Natural killer cell treated with Interleukin-12 subunit alpha and Interleukin-12 subunit beta and Interleukin-15 and Interleukin-18, amount 100 ng/mL, for 72 hours (primary cell): Measurements from ENCODE around the gene ADAMTS14. TPM values are rescaled to one million over a fixed set of nuclear protein-coding genes. Genes with fewer than 3 reads are reported as not detected.
A peak's percentile ranks its signal among the peaks of the same experiment; 100 is the strongest.

ENCODE experiments used
- ATAC-seq, 2 donors: fragments of 150-1000 bp; cut with Tn5 transposase in 1 of 2; sonication (Bioruptor Pico), chemical (Tn5 transposase) in 1 of 2; 2 replicates each; pipeline ENCODE4 v1.10.0; 2021
- DNase-seq: peaks from one replicate; pipeline ENCODE4 v3.0.0; 2022; ENCODE audit warnings: low spot score
- H3K27ac Mint-ChIP-seq, 2 donors: 1 replicate in 1 of 2; 2 replicates in 1 of 2; pipeline ENCODE4 v1.8.0; 2022; ENCODE audit warnings: mixed read lengths in 2 of 2, mild to moderate bottlenecking in 1 of 2, moderate library complexity in 1 of 2
- H3K27me3 Mint-ChIP-seq, 2 donors: 1 replicate in 1 of 2; 2 replicates in 1 of 2; pipeline ENCODE4 v1.8.0; 2022; ENCODE audit warnings: mixed read lengths in 2 of 2
- H3K36me3 Mint-ChIP-seq: one replicate; pipeline ENCODE4 v1.8.0; 2022; ENCODE audit warnings: mixed read lengths
- H3K4me1 Mint-ChIP-seq, 2 donors: 1 replicate in 1 of 2; 2 replicates in 1 of 2; pipeline ENCODE4 v1.8.0; 2022; ENCODE audit warnings: low read depth in 2 of 2, mixed read lengths in 2 of 2, mild to moderate bottlenecking in 1 of 2
- H3K4me3 Mint-ChIP-seq: one replicate; pipeline ENCODE4 v1.8.0; 2022; ENCODE audit warnings: mixed read lengths
- H3K9me3 Mint-ChIP-seq: 2 replicates; pipeline ENCODE4 v1.8.0; 2022; ENCODE audit warnings: mixed read lengths
- total RNA-seq, 2 donors: library from RNA; stranded (reverse); gene quantifications; one replicate each; pipeline ENCODE4 v1.2.3, GENCODE V29; 2022

The ADAMTS14 gene
- total RNA-seq, 2 donors from 2014 or later = 0.07 to 0.61 TPM

DNA sequence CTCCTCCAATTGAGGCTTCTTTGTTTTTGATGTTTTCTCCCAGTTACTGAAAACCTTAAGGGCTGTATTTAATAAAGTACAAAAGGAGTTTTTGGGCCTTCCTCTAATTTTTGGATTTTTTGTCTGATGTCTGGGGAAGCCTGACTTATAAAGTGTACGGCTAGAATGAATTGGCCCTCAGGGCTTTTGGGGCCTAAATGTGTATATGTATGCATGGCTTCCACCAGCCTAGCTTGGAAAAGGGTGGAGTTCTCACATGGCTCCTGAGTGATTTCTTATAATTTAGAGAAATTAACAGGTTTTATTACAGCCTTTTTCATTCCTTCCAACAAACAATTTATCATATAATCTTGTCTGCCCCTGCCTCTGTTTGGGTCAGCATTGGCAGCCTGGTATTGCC lies 123.3 kb downstream of the ADAMTS14 start:
- Mint-ChIP-seq H3K36me3 (no peaks in the 10 kb centered on the region), H3K9me3 (peaks cover 3% of the 10 kb centered on the region), H3K4me3 (no peak overlapping the region), H3K27ac (no peak overlapping the region), H3K27me3 (peaks cover 0 to 10% of the 10 kb centered on the region in 2 donors), H3K4me1 (peaks cover 30 to 35% of the 10 kb centered on the region in 2 donors)
- DNase-seq = no peak
- no peak for ATAC-seq

DNA sequence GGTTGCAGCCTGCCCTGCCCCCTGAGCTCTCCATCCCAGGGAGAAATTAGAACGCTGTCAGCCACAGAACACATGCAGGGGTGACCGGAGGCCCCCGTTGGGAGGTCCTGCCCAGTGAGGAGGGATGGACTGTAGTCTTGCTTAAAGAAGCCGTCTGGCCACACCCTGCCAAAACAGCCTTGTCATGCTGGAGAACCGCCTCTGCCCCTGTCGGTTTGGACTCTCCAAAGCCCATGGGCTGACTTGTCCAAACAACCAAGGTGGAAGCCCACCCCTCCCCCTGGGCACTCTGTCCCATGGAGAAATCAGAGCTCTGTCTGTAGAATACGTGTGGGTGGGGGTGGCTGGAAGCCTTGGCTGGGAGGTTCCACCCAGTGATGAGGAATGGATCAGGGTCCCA lies 125.5 kb downstream of the ADAMTS14 start:
- H3K27ac Mint-ChIP-seq = peak overlapping the region in 1 of 2 donors; percentile 50
- H3K36me3 Mint-ChIP-seq = no peaks in the 10 kb centered on the region
- no peak for ATAC-seq
- peaks cover 3% of the 10 kb centered on the region for H3K9me3 Mint-ChIP-seq
- no peak overlapping the region for H3K4me3 Mint-ChIP-seq
- peaks cover 0 to 19% of the 10 kb centered on the region in 2 donors for H3K27me3 Mint-ChIP-seq
- DNase-seq = no peak
- H3K4me1 Mint-ChIP-seq = peaks cover 11 to 15% of the 10 kb centered on the region in 2 donors

DNA sequence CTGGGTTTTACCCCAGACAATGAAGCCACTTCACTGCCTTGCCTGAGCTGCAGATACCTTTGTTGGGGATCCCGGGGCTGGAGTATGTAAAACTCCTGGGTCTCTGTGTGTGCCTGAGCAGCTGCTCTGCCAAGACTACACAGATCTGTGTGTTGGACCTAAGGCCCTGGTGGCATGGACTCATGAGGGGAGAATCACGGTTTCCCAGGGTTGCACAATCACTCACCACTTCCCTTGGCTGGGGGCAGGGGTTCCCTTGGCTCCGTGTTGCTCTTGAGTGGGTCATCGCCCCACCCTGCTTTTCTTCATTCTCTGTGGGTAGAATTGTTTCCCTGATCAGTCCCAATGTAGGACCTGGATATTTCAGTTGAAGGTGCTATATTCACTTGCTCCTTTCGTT lies 126.8 kb downstream of the ADAMTS14 start:
- ATAC-seq (peak; percentile 62 to 81), DNase-seq (no peak)
- Mint-ChIP-seq H3K36me3 (no peaks in the 10 kb centered on the region), H3K27ac (peak overlapping the region; percentile 2 to 50), H3K9me3 (peaks cover 3% of the 10 kb centered on the region), H3K4me1 (peaks cover 11 to 14% of the 10 kb centered on the region in 2 donors), H3K4me3 (no peak overlapping the region), H3K27me3 (peaks cover 0 to 19% of the 10 kb centered on the region in 2 donors)

DNA sequence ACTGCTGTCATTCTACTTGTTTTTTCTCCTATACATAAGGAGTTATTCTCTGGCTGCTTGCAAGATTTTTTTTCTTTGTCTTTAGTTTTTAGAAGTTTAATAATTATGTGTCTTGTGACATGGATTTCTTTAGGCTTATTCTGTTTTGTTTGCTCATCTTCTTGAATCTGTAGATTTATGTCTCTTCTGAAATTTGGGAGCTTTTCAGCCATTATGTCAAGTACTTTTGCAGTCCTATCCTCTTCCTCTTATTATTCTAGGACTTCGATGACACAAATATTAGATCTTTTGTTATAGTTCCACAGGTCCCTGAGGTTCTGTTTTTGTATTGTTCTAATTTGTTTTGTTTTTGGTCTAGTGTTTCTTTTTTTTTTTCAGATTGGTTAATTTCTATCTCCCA lies 129.5 kb downstream of the ADAMTS14 start:
- Mint-ChIP-seq H3K36me3 (no peaks in the 10 kb centered on the region), H3K9me3 (no peaks in the 10 kb centered on the region), H3K4me3 (no peak overlapping the region), H3K4me1 (peaks cover 10 to 11% of the 10 kb centered on the region in 2 donors), H3K27ac (no peak overlapping the region), H3K27me3 (peaks cover 0 to 19% of the 10 kb centered on the region in 2 donors)
- ATAC-seq (no peak), DNase-seq (no peak)

DNA sequence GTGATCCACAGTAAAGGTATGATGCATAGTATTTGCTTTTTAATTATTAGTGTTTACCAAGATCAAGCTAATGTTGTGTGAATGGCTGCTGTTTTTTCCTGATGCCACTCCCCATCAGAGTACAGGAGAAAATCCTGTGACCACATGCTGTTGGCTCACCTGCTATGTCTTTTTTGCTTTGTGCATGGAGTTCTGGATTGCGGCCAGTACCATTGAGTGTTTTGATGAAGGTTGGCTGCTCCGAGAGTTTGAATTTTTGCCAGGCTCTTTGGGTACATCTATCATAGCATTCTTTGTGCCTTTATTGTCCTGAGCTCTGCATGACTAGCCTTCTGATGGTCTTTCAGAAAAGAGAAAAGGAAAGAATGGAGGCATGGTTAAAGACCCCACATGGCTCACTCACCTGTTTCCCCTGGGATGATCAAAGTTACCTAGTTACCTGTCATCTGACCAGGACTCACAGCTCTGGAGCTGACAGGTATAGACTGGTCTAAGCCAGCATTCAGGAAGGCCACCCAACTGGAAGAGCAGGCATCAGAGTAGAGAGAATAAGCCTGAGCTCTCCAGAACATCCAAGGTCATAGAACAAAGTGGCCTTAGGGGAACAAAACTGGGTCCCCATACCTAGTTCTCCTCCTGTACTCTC lies 131.6 kb downstream of the ADAMTS14 start:
- H3K27ac Mint-ChIP-seq = no peak overlapping the region
- H3K27me3 Mint-ChIP-seq = peaks cover 0 to 19% of the 10 kb centered on the region in 2 donors
- ATAC-seq = no peak
- H3K4me1 Mint-ChIP-seq = peaks cover 7 to 9% of the 10 kb centered on the region in 2 donors
- H3K4me3 Mint-ChIP-seq = no peak overlapping the region
- no peaks in the 10 kb centered on the region for H3K9me3 Mint-ChIP-seq
- no peaks in the 10 kb centered on the region for H3K36me3 Mint-ChIP-seq
- no peak for DNase-seq

DNA sequence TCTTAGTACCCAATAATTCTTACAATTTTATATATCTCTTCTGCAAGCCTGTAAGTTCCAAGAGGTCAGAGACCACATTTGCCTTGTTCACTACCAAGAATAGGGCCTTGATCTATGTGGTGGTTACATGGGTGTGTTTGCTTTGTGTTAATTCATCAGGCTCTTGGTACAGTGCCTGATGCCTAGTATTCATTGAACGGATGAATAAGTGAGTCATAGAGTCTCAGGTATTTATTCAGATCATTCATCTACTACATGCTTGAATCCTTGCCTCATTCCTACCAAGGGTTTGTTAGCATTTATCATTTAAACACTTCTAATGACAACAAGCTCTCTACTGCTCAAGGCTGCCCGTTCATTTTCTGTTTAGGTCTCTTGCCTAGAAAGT lies 132.1 kb downstream of the ADAMTS14 start:
- Mint-ChIP-seq H3K27me3 (peaks cover 0 to 14% of the 10 kb centered on the region in 2 donors), H3K9me3 (no peaks in the 10 kb centered on the region), H3K4me1 (peaks cover 3 to 4% of the 10 kb centered on the region in 2 donors), H3K27ac (no peak overlapping the region), H3K4me3 (no peak overlapping the region), H3K36me3 (no peaks in the 10 kb centered on the region)
- ATAC-seq (no peak), DNase-seq (no peak)

DNA sequence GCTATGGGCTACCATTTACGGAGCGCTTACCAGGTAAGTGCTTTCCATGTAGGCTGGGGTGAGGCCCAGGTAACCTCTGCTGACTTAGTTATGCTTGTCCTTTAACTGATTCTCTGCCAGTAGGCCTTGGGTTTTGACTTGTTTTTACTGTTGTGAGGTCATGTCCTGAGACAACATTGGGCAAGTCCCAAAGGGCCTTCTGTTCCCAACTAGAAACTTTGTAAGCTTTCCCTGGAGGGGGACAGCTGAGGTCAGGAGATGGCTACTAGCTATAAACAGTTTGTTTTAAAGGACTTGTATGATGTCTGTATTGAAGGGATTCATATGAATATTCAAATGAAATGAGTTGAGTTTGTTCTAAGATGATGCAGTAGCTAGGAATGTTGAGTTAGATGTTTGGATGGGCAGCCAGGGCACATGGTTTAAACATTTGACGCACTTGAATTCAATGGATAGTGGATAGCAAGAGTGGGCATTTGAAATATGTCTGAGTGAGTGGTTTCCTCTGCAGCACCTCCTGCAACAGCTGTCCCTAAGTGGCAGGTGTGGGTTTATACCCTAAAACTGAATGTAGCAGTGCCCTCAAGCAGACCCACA lies 133.4 kb downstream of the ADAMTS14 start:
- Mint-ChIP-seq H3K9me3 (no peaks in the 10 kb centered on the region), H3K4me3 (no peak overlapping the region), H3K36me3 (no peaks in the 10 kb centered on the region), H3K27me3 (peaks cover 0 to 9% of the 10 kb centered on the region in 2 donors), H3K4me1 (no peaks in the 10 kb centered on the region), H3K27ac (no peak overlapping the region)
- no peak for DNase-seq
- no peak for ATAC-seq

DNA sequence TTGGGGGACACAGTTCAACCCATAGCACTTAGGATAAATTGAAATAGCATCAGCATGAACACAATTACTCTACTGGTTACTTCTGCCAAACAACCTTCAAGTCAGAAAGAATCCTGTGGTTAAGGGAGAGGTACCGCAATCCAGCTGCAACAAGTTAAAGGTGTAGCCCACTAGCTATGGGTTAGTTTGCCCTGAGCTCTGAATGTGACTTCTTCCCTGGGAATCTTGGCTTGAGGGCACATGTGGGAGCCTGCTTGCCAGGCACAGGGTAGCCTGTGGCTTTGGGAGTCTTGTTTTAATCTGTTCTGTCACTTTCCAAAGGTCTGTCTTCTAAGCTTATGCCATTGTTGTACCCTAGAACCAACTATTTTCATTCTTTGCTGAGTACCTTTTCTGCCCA lies 134.5 kb downstream of the ADAMTS14 start:
- peaks cover 0 to 8% of the 10 kb centered on the region in 2 donors for H3K27me3 Mint-ChIP-seq
- no peak overlapping the region for H3K27ac Mint-ChIP-seq
- H3K36me3 Mint-ChIP-seq = no peaks in the 10 kb centered on the region
- H3K4me1 Mint-ChIP-seq = no peaks in the 10 kb centered on the region
- no peak for DNase-seq
- no peak overlapping the region for H3K4me3 Mint-ChIP-seq
- no peaks in the 10 kb centered on the region for H3K9me3 Mint-ChIP-seq
- no peak for ATAC-seq

DNA sequence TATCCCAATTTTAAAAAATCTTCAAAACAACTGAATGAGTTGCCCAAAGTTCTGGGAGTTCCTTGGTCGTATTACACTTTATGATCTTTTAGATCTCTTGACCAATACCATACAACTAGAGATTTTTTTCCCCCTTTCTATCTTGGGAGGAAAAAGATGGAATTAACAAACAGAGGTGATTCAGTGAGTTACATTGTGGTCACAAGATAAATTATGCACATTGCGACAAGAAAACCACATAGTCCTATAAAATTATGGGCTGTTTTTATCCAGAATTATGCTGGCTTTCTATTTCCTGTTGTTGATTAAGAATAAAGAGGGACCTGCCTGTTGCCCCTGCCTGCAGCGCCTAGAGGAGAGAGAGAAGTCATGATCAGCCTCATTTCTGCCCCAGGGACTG lies 135.2 kb downstream of the ADAMTS14 start:
- no peaks in the 10 kb centered on the region for H3K36me3 Mint-ChIP-seq
- H3K9me3 Mint-ChIP-seq = no peaks in the 10 kb centered on the region
- no peak overlapping the region for H3K4me3 Mint-ChIP-seq
- H3K27ac Mint-ChIP-seq = no peak overlapping the region
- ATAC-seq (no peak), DNase-seq (no peak)
- H3K27me3 Mint-ChIP-seq = peaks cover 0 to 1% of the 10 kb centered on the region in 2 donors
- H3K4me1 Mint-ChIP-seq = no peaks in the 10 kb centered on the region

DNA sequence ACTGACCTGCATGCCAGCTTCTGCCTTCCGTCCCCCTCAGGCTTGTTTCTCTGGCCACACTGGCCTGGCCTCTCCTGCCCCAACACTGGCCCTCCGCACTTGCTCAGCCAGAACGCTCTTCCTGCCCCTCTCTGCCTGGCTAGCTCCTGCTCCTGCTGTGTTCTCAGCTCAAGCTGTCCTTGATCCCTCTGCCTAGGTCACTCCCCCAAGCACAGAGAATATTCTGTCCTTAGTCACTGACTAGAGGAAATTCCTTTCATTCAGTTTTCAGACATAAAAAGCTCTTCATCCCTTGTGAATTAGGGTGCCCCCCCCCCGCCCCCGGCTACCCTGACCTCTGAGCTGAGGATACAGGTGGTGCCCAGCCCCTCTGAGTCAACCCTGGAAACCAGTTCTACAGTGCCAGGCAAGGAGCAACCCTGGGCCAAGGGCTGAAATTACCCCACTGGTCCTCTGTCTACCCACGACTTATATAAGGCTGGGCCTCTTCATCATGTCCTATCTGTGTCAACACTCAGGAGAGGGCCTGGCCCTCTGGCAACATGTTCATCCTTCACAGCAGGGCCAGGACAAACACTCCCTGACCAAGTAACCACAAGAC lies 136.8 kb downstream of the ADAMTS14 start:
- H3K27ac Mint-ChIP-seq = no peak overlapping the region
- no peak overlapping the region for H3K4me3 Mint-ChIP-seq
- DNase-seq = no peak
- H3K9me3 Mint-ChIP-seq = no peaks in the 10 kb centered on the region
- no peaks in the 10 kb centered on the region for H3K36me3 Mint-ChIP-seq
- no peaks in the 10 kb centered on the region for H3K27me3 Mint-ChIP-seq
- no peak for ATAC-seq
- peaks cover under 1 to 1% of the 10 kb centered on the region in 2 donors for H3K4me1 Mint-ChIP-seq

DNA sequence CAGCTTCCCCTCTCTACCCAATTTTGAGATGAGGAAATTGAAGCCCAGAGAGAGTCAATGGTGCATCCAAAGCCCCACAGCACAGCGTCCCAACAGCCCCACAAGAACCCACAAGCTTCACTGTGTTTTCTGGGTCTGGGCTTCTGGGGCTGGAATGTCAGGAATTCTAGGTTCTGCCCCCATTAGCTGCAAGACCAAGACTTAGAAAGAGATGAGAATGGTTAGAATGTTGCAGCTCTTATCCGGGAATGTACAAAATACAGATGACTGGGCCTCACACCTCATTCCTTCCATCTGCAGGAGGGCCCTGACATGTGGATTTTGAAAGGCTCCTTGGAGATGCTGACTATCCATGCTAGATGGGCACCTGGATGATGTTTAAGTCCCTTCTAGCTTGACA lies 137.4 kb downstream of the ADAMTS14 start:
- Mint-ChIP-seq H3K9me3 (no peaks in the 10 kb centered on the region), H3K27me3 (no peaks in the 10 kb centered on the region), H3K36me3 (no peaks in the 10 kb centered on the region), H3K4me3 (no peak overlapping the region), H3K4me1 (peaks cover 7% of the 10 kb centered on the region in 2 donors), H3K27ac (no peak overlapping the region)
- DNase-seq = no peak
- no peak for ATAC-seq

DNA sequence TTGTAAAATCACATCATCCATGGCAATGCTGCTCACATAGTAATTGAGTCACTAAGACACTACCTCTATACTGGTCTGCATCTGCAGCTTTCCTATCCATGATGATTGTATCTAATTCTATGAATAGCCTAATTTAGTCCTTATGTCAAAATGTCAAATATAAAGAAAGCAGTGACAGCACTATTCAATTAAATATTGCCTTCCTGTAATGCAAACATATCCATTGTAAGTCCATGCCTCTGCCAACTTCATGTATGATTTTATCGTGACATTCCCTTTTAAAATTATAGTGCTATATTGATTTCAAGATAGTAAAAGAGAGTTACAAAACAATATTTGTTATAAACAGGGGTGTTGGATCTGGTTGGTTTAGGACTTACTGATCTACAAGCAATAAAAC lies 138.7 kb downstream of the ADAMTS14 start:
- H3K9me3 Mint-ChIP-seq = no peaks in the 10 kb centered on the region
- DNase-seq (no peak), ATAC-seq (no peak)
- peaks cover 8 to 9% of the 10 kb centered on the region in 2 donors for H3K4me1 Mint-ChIP-seq
- H3K4me3 Mint-ChIP-seq = no peak overlapping the region
- no peaks in the 10 kb centered on the region for H3K36me3 Mint-ChIP-seq
- no peaks in the 10 kb centered on the region for H3K27me3 Mint-ChIP-seq
- no peak overlapping the region for H3K27ac Mint-ChIP-seq

DNA sequence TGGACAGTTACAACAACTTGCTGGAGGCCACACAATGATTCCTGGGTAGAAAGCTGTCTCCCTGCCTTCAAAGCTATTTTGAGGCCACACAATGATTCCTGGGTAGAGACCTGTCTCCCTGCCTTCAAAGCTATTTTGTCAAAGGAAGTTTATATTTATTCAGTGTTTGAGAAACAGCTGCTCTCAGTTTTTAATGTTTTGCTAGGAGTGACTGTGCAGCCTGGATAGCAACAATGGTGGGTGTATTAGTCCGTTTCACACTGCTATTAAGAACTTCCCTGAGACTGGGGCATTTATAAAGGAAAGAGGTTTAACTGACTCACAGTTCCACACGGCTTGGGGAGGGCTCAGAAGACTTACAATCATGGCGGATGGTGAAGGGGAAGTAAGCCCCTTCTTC lies 139.6 kb downstream of the ADAMTS14 start:
- ATAC-seq (no peak), DNase-seq (no peak)
- no peak overlapping the region for H3K4me3 Mint-ChIP-seq
- H3K36me3 Mint-ChIP-seq = no peaks in the 10 kb centered on the region
- peaks cover 9 to 13% of the 10 kb centered on the region in 2 donors for H3K4me1 Mint-ChIP-seq
- H3K27me3 Mint-ChIP-seq = no peaks in the 10 kb centered on the region
- H3K9me3 Mint-ChIP-seq = no peaks in the 10 kb centered on the region
- no peak overlapping the region for H3K27ac Mint-ChIP-seq
